ENCODE data around the gene SCEL. TPM values are rescaled to one million over a fixed set of nuclear protein-coding genes. Genes with fewer than 3 reads are reported as not detected.

SCEL gene, protein sequence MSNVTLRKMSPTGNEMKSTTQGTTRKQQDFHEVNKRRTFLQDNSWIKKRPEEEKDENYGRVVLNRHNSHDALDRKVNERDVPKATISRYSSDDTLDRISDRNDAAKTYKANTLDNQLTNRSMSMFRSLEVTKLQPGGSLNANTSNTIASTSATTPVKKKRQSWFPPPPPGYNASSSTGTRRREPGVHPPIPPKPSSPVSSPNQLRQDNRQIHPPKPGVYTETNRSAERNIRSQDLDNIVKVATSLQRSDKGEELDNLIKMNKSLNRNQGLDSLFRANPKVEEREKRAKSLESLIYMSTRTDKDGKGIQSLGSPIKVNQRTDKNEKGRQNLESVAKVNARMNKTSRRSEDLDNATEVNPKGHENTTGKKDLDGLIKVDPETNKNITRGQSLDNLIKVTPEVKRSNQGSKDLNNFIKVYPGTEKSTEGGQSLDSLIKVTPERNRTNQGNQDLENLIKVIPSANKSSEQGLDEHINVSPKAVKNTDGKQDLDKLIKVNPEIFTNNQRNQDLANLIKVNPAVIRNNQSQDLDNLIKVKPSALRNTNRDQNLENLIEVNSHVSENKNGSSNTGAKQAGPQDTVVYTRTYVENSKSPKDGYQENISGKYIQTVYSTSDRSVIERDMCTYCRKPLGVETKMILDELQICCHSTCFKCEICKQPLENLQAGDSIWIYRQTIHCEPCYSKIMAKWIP
- total RNA-seq (not detected), polyA plus RNA-seq (not detected), total RNA-seq (not detected)

DNA sequence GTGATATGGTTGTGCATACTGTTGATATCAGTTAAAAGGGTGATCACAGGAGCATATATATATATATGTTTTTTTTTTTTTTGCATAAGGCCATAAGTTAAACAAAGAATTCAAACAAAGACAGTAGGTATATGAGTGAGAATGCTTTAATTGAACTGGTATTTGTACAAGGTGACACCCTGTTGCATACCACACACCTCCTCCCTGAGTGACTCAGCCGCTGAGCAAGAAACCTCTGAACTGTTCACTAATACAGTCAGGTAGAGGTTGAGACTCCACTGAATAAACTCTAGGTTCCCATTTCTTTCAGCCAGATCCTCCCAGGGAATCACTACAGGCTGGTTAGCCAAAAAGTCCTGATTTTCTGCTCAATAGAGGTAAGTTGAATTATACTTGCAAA lies at the start of gene SCEL:
Gene SCEL (plus strand): TSS at position 259 of the 400 bp plus-strand sequence. CDS start 20,170 bp downstream, outside the sequence.
- H3K27ac Mint-ChIP-seq, result no peak within 1 kb of the TSS
- Histone ChIP-seq H3K27me3 (ENCODE audit: control insufficient read depth in 2 of 2, insufficient read depth in 2 of 2, low read length in 2 of 2) (no peaks in the 10 kb centered on the region), H3K4me3 (ENCODE audit: low read length) (no peak within 1 kb of the TSS), H3K27ac (ENCODE audit: low read depth, low read length) (no peak within 1 kb of the TSS), H3K9me3 (ENCODE audit: control insufficient read depth in 2 of 3, low read length in 3 of 3) (no peaks in the 10 kb centered on the region), H3K4me1 (ENCODE audit: control insufficient read depth in 2 of 2, insufficient read depth in 2 of 2, low read length in 2 of 2) (no peaks in the 10 kb centered on the region), H3K36me3 (ENCODE audit: control insufficient read depth in 2 of 3, insufficient read depth in 3 of 3, low read length in 3 of 3) (no peaks in the 10 kb centered on the region)
- H3K4me3 Mint-ChIP-seq, result no peak within 1 kb of the TSS
- ChIA-PET CTCF (no interaction called here), POLR2A (no interaction called here)
- H3K36me3 Mint-ChIP-seq, result no peaks in the 10 kb centered on the region
- intact Hi-C loops (cut with micrococcal nuclease), result no loop called here
- H3K27me3 Mint-ChIP-seq, result peaks cover 12 to 23% (median 18%) of the 10 kb centered on the region in 5 donors
- DNase-seq (no peak), ATAC-seq (no peak)
- H3K9me3 Mint-ChIP-seq, result peaks cover 0 to 1% (median 0%) of the 10 kb centered on the region in 11 donors
- H3K4me1 Mint-ChIP-seq, result no peaks in the 10 kb centered on the region

DNA sequence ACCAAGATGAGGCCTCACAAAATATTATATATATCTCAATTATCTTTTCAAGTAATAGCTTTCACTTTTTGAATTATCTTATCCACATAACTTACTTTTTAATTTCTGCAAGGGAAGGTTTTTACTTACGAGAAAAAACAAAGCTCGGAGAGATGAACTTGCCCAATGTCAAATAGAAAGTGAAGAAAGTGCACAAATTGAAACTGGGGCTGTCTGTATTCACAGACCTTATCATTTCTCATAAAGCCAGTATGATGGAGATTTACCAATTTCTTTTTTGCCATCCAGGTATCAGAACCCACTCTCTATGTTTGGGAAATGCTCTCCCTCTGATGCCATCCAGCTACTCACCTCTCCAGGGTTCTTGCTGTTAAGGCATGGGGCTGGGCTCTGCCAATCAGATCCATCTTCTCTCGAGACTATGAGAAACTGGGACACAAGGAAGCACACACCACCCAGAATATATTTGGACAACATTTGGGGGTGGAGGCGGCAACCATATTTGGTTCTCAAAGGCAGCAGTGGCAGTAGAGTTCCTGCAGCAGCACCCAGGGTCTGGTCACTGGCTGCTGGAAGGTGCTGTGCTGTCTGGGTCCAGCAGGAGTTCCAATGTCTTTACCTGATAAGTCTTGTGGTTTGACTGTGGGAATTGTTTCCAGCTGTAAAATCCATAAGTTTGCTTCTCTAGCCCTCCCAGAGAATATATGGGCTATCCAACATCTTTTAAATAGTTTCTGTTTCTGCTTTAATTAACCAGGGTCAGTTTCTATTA lies 45.8 kb upstream of the SCEL start:
- no peak overlapping the region for H3K4me3 ChIP-seq (ENCODE audit: low read length)
- POLR2A ChIA-PET, result no interaction called here

DNA sequence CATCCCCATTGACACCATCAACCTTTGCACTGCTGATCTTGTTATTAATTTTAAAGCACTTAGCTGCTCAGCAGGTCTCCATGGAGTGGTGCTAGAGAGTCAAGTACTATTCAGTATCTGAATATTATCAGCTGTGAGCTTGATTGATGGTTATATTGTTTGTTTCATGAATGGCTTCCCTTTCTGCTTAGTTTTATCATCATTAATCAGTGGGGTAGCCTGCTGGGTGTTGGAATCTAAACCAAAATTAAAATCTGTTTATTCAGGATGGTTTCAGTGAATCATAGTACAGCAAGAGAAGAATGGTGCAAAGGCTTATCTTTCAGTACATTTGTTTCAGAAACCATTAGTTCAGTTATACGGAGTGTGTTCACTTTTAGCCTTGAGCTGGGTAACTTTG lies 42.5 kb upstream of the SCEL start:
- Histone ChIP-seq H3K27ac (ENCODE audit: low read depth, low read length) (no peak overlapping the region), H3K4me1 (ENCODE audit: control insufficient read depth in 2 of 2, insufficient read depth in 2 of 2, low read length in 2 of 2) (no peaks in the 10 kb centered on the region), H3K4me3 (ENCODE audit: low read length) (no peak overlapping the region), H3K9me3 (ENCODE audit: control insufficient read depth in 2 of 3, low read length in 3 of 3) (no peaks in the 10 kb centered on the region), H3K36me3 (ENCODE audit: control insufficient read depth in 2 of 3, insufficient read depth in 3 of 3, low read length in 3 of 3) (no peaks in the 10 kb centered on the region), H3K27me3 (ENCODE audit: control insufficient read depth in 2 of 2, insufficient read depth in 2 of 2, low read length in 2 of 2) (no peaks in the 10 kb centered on the region)
- ATAC-seq (peak; percentile 38), DNase-seq (peak in 2 of 9 donors; percentile 16 to 22)
- Mint-ChIP-seq H3K4me1 (peaks cover 0 to 1% (median 0%) of the 10 kb centered on the region in 7 donors), H3K27me3 (peaks cover 0 to 6% (median 0%) of the 10 kb centered on the region in 5 donors), H3K36me3 (no peaks in the 10 kb centered on the region), H3K4me3 (no peak overlapping the region), H3K9me3 (peaks cover 0 to under 1% (median 0%) of the 10 kb centered on the region in 11 donors), H3K27ac (no peak overlapping the region)
- ChIA-PET POLR2A (no interaction called here), CTCF (interaction anchor here (0.6 to 1.1 kb wide), 4 partner anchors 255 to 609 kb away, joined by 3 to 4 read pairs (median 4); no protein-coding TSS in a partner anchor)
- intact Hi-C loops (cut with micrococcal nuclease), result loop anchor here (1.0 to 5.0 kb wide), 4 partner anchors 72 to 260 kb away; no protein-coding TSS in a partner anchor

More for the DNA sequence above, 45.8 kb upstream of the SCEL start:
- intact Hi-C loops (cut with micrococcal nuclease), result loop anchor here in 1 of 2 donors (5.0 kb wide), 1 partner anchor 78 kb away; no protein-coding TSS in a partner anchor
- CTCF ChIA-PET, result interaction anchor here (1.2 kb wide), 1 partner anchor 12 kb away, joined by 3 read pairs; no protein-coding TSS in a partner anchor
- Histone ChIP-seq H3K36me3 (ENCODE audit: control insufficient read depth in 2 of 3, insufficient read depth in 3 of 3, low read length in 3 of 3) (no peaks in the 10 kb centered on the region), H3K9me3 (ENCODE audit: control insufficient read depth in 2 of 3, low read length in 3 of 3) (no peaks in the 10 kb centered on the region), H3K27me3 (ENCODE audit: control insufficient read depth in 2 of 2, insufficient read depth in 2 of 2, low read length in 2 of 2) (no peaks in the 10 kb centered on the region), H3K27ac (ENCODE audit: low read depth, low read length) (no peak overlapping the region), H3K4me1 (ENCODE audit: control insufficient read depth in 2 of 2, insufficient read depth in 2 of 2, low read length in 2 of 2) (no peaks in the 10 kb centered on the region)
- peaks cover 0 to 4% (median 0%) of the 10 kb centered on the region in 11 donors for H3K9me3 Mint-ChIP-seq
- peaks cover 0 to 1% (median 0%) of the 10 kb centered on the region in 7 donors for H3K4me1 Mint-ChIP-seq
- peaks cover 0 to 9% (median 0%) of the 10 kb centered on the region in 5 donors for H3K27me3 Mint-ChIP-seq
- no peak overlapping the region for H3K27ac Mint-ChIP-seq
- no peaks in the 10 kb centered on the region for H3K36me3 Mint-ChIP-seq
- DNase-seq (no peak), ATAC-seq (no peak)
- H3K4me3 Mint-ChIP-seq, result no peak overlapping the region

DNA sequence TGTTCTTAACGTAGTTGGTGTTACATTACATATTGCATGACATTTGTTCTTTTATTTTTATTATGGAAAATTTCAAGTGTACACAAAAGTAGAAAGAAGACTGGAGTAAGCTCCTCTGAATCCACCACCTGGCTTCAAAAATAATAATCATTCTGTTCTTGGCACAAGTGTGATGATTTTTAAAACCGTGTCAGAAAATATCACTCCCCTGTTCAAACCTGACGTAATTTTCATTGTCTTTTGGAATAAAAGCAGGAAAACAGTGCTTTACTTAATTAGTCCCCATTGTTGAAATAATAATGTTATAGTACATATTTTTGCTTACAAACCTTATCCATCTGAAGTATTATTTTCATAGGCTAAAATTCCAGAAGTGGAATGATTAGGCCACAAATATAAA lies 41.3 kb upstream of the SCEL start:
- ATAC-seq (no peak), DNase-seq (no peak)
- no peaks in the 10 kb centered on the region for H3K36me3 Mint-ChIP-seq
- POLR2A ChIA-PET, result no interaction called here
- peaks cover 0 to 6% (median 0%) of the 10 kb centered on the region in 5 donors for H3K27me3 Mint-ChIP-seq
- intact Hi-C loops (cut with micrococcal nuclease), result loop anchor here in 1 of 2 donors (5.0 kb wide), 1 partner anchor 73 kb away; no protein-coding TSS in a partner anchor
- H3K27ac Mint-ChIP-seq, result no peak overlapping the region
- Histone ChIP-seq H3K27ac (ENCODE audit: low read depth, low read length) (no peak overlapping the region), H3K36me3 (ENCODE audit: control insufficient read depth in 2 of 3, insufficient read depth in 3 of 3, low read length in 3 of 3) (no peaks in the 10 kb centered on the region), H3K27me3 (ENCODE audit: control insufficient read depth in 2 of 2, insufficient read depth in 2 of 2, low read length in 2 of 2) (no peaks in the 10 kb centered on the region), H3K4me1 (ENCODE audit: control insufficient read depth in 2 of 2, insufficient read depth in 2 of 2, low read length in 2 of 2) (no peaks in the 10 kb centered on the region), H3K9me3 (ENCODE audit: control insufficient read depth in 2 of 3, low read length in 3 of 3) (no peaks in the 10 kb centered on the region), H3K4me3 (ENCODE audit: low read length) (no peak overlapping the region)
- CTCF ChIA-PET, result no interaction called here
- peaks cover 0 to under 1% (median 0%) of the 10 kb centered on the region in 7 donors for H3K4me1 Mint-ChIP-seq
- no peak overlapping the region for H3K4me3 Mint-ChIP-seq
- H3K9me3 Mint-ChIP-seq, result no peaks in the 10 kb centered on the region

DNA sequence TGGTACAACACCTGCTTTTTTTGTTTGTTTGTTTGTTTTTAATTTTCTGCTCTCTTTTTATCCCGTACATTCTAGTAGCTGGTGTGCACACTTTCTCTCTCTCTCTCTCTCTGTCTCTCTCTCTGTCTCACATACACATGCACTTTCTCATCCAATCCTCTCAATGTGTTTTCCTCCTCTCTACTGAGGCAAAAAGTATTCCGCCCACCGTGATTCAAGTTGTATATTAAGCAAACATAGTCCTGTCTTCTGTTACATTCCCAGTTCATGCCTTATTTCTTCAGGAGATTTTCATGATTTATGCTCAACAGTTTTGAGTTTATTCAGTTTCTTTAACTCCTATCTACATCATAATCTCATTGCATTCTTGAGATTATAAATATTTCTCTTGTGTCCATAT lies 38.2 kb upstream of the SCEL start:
- no peak overlapping the region for H3K4me3 Mint-ChIP-seq
- peaks cover 0 to 6% (median 0%) of the 10 kb centered on the region in 5 donors for H3K27me3 Mint-ChIP-seq
- no peak overlapping the region for H3K4me3 ChIP-seq (ENCODE audit: low read length)
- no peaks in the 10 kb centered on the region for H3K36me3 Mint-ChIP-seq
- no peaks in the 10 kb centered on the region for H3K4me1 Mint-ChIP-seq
- no peaks in the 10 kb centered on the region for H3K9me3 ChIP-seq (ENCODE audit: control insufficient read depth in 2 of 3, low read length in 3 of 3)
- H3K27ac ChIP-seq (ENCODE audit: low read depth, low read length), result no peak overlapping the region
- no peaks in the 10 kb centered on the region for H3K9me3 Mint-ChIP-seq
- no peak overlapping the region for H3K27ac Mint-ChIP-seq
- no peaks in the 10 kb centered on the region for H3K27me3 ChIP-seq (ENCODE audit: control insufficient read depth in 2 of 2, insufficient read depth in 2 of 2, low read length in 2 of 2)
- intact Hi-C loops (cut with micrococcal nuclease), result no loop called here
- ChIA-PET CTCF (no interaction called here), POLR2A (no interaction called here)
- H3K36me3 ChIP-seq (ENCODE audit: control insufficient read depth in 2 of 3, insufficient read depth in 3 of 3, low read length in 3 of 3), result no peaks in the 10 kb centered on the region
- H3K4me1 ChIP-seq (ENCODE audit: control insufficient read depth in 2 of 2, insufficient read depth in 2 of 2, low read length in 2 of 2), result no peaks in the 10 kb centered on the region
- ATAC-seq (no peak), DNase-seq (no peak)

DNA sequence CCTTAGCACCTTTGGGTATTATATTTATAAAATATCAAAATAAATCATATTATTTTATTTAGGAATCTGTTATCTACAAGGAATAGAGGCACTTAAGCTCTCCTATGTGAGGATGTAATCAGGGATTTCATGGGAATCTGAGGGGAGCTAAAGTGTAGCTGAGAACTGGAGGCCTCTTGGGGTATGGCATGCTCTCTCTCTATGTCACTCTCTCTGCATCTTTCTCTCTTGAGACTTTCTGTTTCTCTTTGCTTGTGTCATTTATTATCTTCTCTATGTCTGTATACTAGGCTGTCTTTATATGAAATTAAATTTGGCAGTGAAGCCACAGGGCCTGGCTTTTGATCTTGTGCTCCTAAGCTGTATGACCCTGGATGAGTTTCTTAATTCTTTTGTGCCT lies 37.7 kb upstream of the SCEL start:
- POLR2A ChIA-PET, result no interaction called here
- no peaks in the 10 kb centered on the region for H3K9me3 ChIP-seq (ENCODE audit: control insufficient read depth in 2 of 3, low read length in 3 of 3)
- no peaks in the 10 kb centered on the region for H3K4me1 ChIP-seq (ENCODE audit: control insufficient read depth in 2 of 2, insufficient read depth in 2 of 2, low read length in 2 of 2)
- ATAC-seq (no peak), DNase-seq (no peak)
- no peaks in the 10 kb centered on the region for H3K36me3 ChIP-seq (ENCODE audit: control insufficient read depth in 2 of 3, insufficient read depth in 3 of 3, low read length in 3 of 3)
- intact Hi-C loops (cut with micrococcal nuclease), result no loop called here
- H3K9me3 Mint-ChIP-seq, result no peaks in the 10 kb centered on the region
- H3K27me3 Mint-ChIP-seq, result peaks cover 0 to 4% (median 0%) of the 10 kb centered on the region in 5 donors
- H3K4me3 Mint-ChIP-seq, result no peak overlapping the region
- no peaks in the 10 kb centered on the region for H3K27me3 ChIP-seq (ENCODE audit: control insufficient read depth in 2 of 2, insufficient read depth in 2 of 2, low read length in 2 of 2)
- no peak overlapping the region for H3K4me3 ChIP-seq (ENCODE audit: low read length)
- H3K27ac Mint-ChIP-seq, result no peak overlapping the region
- no peaks in the 10 kb centered on the region for H3K4me1 Mint-ChIP-seq
- H3K36me3 Mint-ChIP-seq, result no peaks in the 10 kb centered on the region
- no peak overlapping the region for H3K27ac ChIP-seq (ENCODE audit: low read depth, low read length)
- CTCF ChIA-PET, result interaction anchor here (2.9 kb wide), 1 partner anchor 19 kb away, joined by 8 read pairs; no protein-coding TSS in a partner anchor
